ENCODE data around the gene VPS13A.
A peak's percentile ranks its signal among the peaks of the same experiment; 100 is the strongest.
"Not testable (repeated sequence)": the region's sequence is repeated elsewhere in the genome, so short reads cannot be mapped to it uniquely, and the experiment has no call there.

The VPS13A gene

GRCh38 chr9:77188242-77188641 is 10.9 kb downstream of the VPS13A start:
- no peak for DNase-seq (ENCODE audit: low spot score)

GRCh38 chr9:77194423-77194822 is 17.1 kb downstream of the VPS13A start:
- no peak for DNase-seq (ENCODE audit: low spot score)

- DNase-seq (ENCODE audit: low spot score): no peak
Measured at GRCh38 chr9:77210116-77210515, 32.8 kb downstream of the VPS13A start.

GRCh38 chr9:77211561-77211960 is 34.2 kb downstream of the VPS13A start:
- DNase-seq (ENCODE audit: low spot score): no peak

- no peak for DNase-seq (ENCODE audit: low spot score)
Measured at GRCh38 chr9:77212801-77213200, 35.5 kb downstream of the VPS13A start.

- peak; percentile 33 for DNase-seq (ENCODE audit: low spot score)
Measured at GRCh38 chr9:77215874-77216273, 38.5 kb downstream of the VPS13A start.

GRCh38 chr9:77218612-77219011 is 41.3 kb downstream of the VPS13A start:
- no peak for DNase-seq (ENCODE audit: low spot score)

GRCh38 chr9:77221431-77221830 is 44.1 kb downstream of the VPS13A start:
- DNase-seq (ENCODE audit: low spot score): no peak

- DNase-seq (ENCODE audit: low spot score): no peak
Measured at GRCh38 chr9:77224746-77225312, 47.5 kb downstream of the VPS13A start.

- no peak for DNase-seq (ENCODE audit: low spot score)
Measured at GRCh38 chr9:77236693-77237092, 59.4 kb downstream of the VPS13A start.

- no peak for DNase-seq (ENCODE audit: low spot score)
Measured at GRCh38 chr9:77237896-77238295, 60.6 kb downstream of the VPS13A start.

- no peak for DNase-seq (ENCODE audit: low spot score)
Measured at GRCh38 chr9:77251050-77251449, 73.7 kb downstream of the VPS13A start.

GRCh38 chr9:77257275-77257674 is 79.9 kb downstream of the VPS13A start:
- no peak for DNase-seq (ENCODE audit: low spot score)

- DNase-seq (ENCODE audit: low spot score): no peak
Measured at GRCh38 chr9:77261605-77262004, 84.3 kb downstream of the VPS13A start.

GRCh38 chr9:77267762-77268161 is 90.4 kb downstream of the VPS13A start:
- DNase-seq (ENCODE audit: low spot score): not testable (repeated sequence)

- no peak for DNase-seq (ENCODE audit: low spot score)
Measured at GRCh38 chr9:77271023-77271690, 93.8 kb downstream of the VPS13A start.

GRCh38 chr9:77276799-77277198 is 99.5 kb downstream of the VPS13A start:
- peak; percentile 16 for DNase-seq (ENCODE audit: low spot score)

GRCh38 chr9:77277719-77278118 is 100.4 kb downstream of the VPS13A start:
- DNase-seq (ENCODE audit: low spot score): no peak

GRCh38 chr9:77283991-77284390 is 106.7 kb downstream of the VPS13A start:
- no peak for DNase-seq (ENCODE audit: low spot score)

GRCh38 chr9:77284616-77285015 is 107.3 kb downstream of the VPS13A start:
- DNase-seq (ENCODE audit: low spot score): no peak

GRCh38 chr9:77290373-77290772 is 113.0 kb downstream of the VPS13A start:
- DNase-seq (ENCODE audit: low spot score): no peak

GRCh38 chr9:77291714-77292113 is 114.4 kb downstream of the VPS13A start:
- DNase-seq (ENCODE audit: low spot score): peak; percentile 42

- no peak for DNase-seq (ENCODE audit: low spot score)
Measured at GRCh38 chr9:77293949-77294348, 116.6 kb downstream of the VPS13A start.

GRCh38 chr9:77304543-77304942 is 127.2 kb downstream of the VPS13A start:
- DNase-seq (ENCODE audit: low spot score): no peak
